ENCODE results near the gene FGR.
"Not testable (repeated sequence)": the region's sequence is repeated elsewhere in the genome, so short reads cannot be mapped to it uniquely, and the experiment has no call there.

The FGR gene

GRCh38 chr1:27634985-27635367 is at the start of gene FGR:
Gene FGR, minus strand, starts transcription at chr1:27635185. Its CDS starts 11,269 bp downstream, at chr1:27623916.
- DNase-seq (ENCODE audit: low read depth in 2 of 2): no peak

- DNase-seq (ENCODE audit: low read depth in 2 of 2): no peak
Observed at GRCh38 chr1:27684176-27684575, 49.2 kb upstream of the FGR start.

- no peak for DNase-seq (ENCODE audit: low read depth in 2 of 2)
Observed at GRCh38 chr1:27682351-27682944, 47.5 kb upstream of the FGR start.

- not testable (repeated sequence) for DNase-seq (ENCODE audit: low read depth in 2 of 2)
Observed at GRCh38 chr1:27681580-27681979, 46.6 kb upstream of the FGR start.

GRCh38 chr1:27680225-27680791 is 45.3 kb upstream of the FGR start:
- DNase-seq (ENCODE audit: low read depth in 2 of 2): not testable (repeated sequence)

- DNase-seq (ENCODE audit: low read depth in 2 of 2): no peak
Observed at GRCh38 chr1:27678747-27679146, 43.8 kb upstream of the FGR start.

GRCh38 chr1:27676410-27676809 is 41.4 kb upstream of the FGR start:
- no peak for DNase-seq (ENCODE audit: low read depth in 2 of 2)

GRCh38 chr1:27672750-27673112 is 37.7 kb upstream of the FGR start:
- DNase-seq (ENCODE audit: low read depth in 2 of 2): no peak

- DNase-seq (ENCODE audit: low read depth in 2 of 2): peak; percentile 67 to 71
Observed at GRCh38 chr1:27671964-27672749, 37.2 kb upstream of the FGR start, which contains the start of gene IFI6. Gene IFI6, minus strand, starts transcription at chr1:27672192. Its CDS starts 2,878 bp downstream, at chr1:27669314.

- no peak for DNase-seq (ENCODE audit: low read depth in 2 of 2)
Observed at GRCh38 chr1:27669876-27670275, 34.9 kb upstream of the FGR start.

- peak; percentile 68 to 72 for DNase-seq (ENCODE audit: low read depth in 2 of 2)
Observed at GRCh38 chr1:27668808-27669723, 34.1 kb upstream of the FGR start.

GRCh38 chr1:27668121-27668807 is 33.3 kb upstream of the FGR start:
- DNase-seq (ENCODE audit: low read depth in 2 of 2): no peak

GRCh38 chr1:27666791-27667254 is 31.8 kb upstream of the FGR start:
- DNase-seq (ENCODE audit: low read depth in 2 of 2): no peak

- DNase-seq (ENCODE audit: low read depth in 2 of 2): no peak
Observed at GRCh38 chr1:27666294-27666693, 31.3 kb upstream of the FGR start.

GRCh38 chr1:27665016-27665651 is 30.1 kb upstream of the FGR start:
- DNase-seq (ENCODE audit: low read depth in 2 of 2): no peak

- no peak for DNase-seq (ENCODE audit: low read depth in 2 of 2)
Observed at GRCh38 chr1:27664291-27664690, 29.3 kb upstream of the FGR start.

- peak; percentile 74 to 88 for DNase-seq (ENCODE audit: low read depth in 2 of 2)
Observed at GRCh38 chr1:27662707-27663393, 27.9 kb upstream of the FGR start.

GRCh38 chr1:27662261-27662660 is 27.3 kb upstream of the FGR start:
- DNase-seq (ENCODE audit: low read depth in 2 of 2): no peak

- no peak for DNase-seq (ENCODE audit: low read depth in 2 of 2)
Observed at GRCh38 chr1:27661412-27662075, 26.6 kb upstream of the FGR start.

All from stimulated activated CD8-positive, alpha-beta memory T cell treated with anti-CD3 and anti-CD28 coated beads, Interleukin-7, amount 100 ng/mL, for 4 hours (primary cell).